ENCODE data around the gene STARD9. TPM values are rescaled to one million over a fixed set of nuclear protein-coding genes. Genes with fewer than 3 reads are reported as not detected.
A peak's percentile ranks its signal among the peaks of the same experiment; 100 is the strongest.

Gene STARD9
- total and polyA plus RNA-seq, 2 of the 13 experiments (the other 11 are each of a cell fraction or from before 2014, with no cell fraction given): 5.3 to 7.5 TPM

GRCh38 chr15:42548249-42549031 lies 27.0 kb upstream of the STARD9 start, which contains the start of the genes HAUS2 and LRRC57 (continued):
- no peak for TF ChIP-seq SNAPC4 (CRISPR knock-in tag; IDR thresholded peaks at IDR 0.05)
- TF ChIP-seq ZNF10 (CRISPR knock-in tag; IDR thresholded peaks at IDR 0.05; ENCODE audit: borderline replicate concordance, low read depth): no peak
- peak; percentile 59; the same call in 1 of the 2 replicates for TF ChIP-seq IRF2 (CRISPR knock-in tag; IDR thresholded peaks at IDR 0.05)
- TF ChIP-seq STAT5B (CRISPR knock-in tag; IDR thresholded peaks at IDR 0.05): no peak
- TF ChIP-seq GABPA (IDR thresholded peaks at IDR 0.05; ENCODE audit: low read depth, low read length): no peak
- peak; percentile 47; the same call in 1 of the 2 replicates for TF ChIP-seq GABPA (CRISPR knock-in tag; IDR thresholded peaks at IDR 0.05; ENCODE audit: low read depth)
- no peak for TF ChIP-seq ZNF335 (CRISPR knock-in tag; IDR thresholded peaks at IDR 0.05)
- no peak for TF ChIP-seq NFE2L2 (IDR thresholded peaks at IDR 0.05; ENCODE audit: low read length)
- no peak for TF ChIP-seq ZNF24 (IDR thresholded peaks at IDR 0.05)
- peak; percentile 70 for TF ChIP-seq RFXAP (CRISPR knock-in tag; IDR thresholded peaks at IDR 0.05; ENCODE audit: borderline replicate concordance)
- peak; percentile 50 for TF ChIP-seq RBM39 (IDR thresholded peaks at IDR 0.05; ENCODE audit: low read depth, low read length, poor library complexity, severe bottlenecking)
- peak; percentile 80 for TF ChIP-seq FOXJ3 (CRISPR knock-in tag; IDR thresholded peaks at IDR 0.05; ENCODE audit: borderline replicate concordance)
- peak; percentile 93 for TF ChIP-seq ZNF784 (CRISPR knock-in tag; IDR thresholded peaks at IDR 0.05; ENCODE audit: borderline replicate concordance)
- peak; percentile 88 for TF ChIP-seq THAP11 (CRISPR knock-in tag; IDR thresholded peaks at IDR 0.05)
- peak; percentile 86 for TF ChIP-seq TAF1 (CRISPR knock-in tag; IDR thresholded peaks at IDR 0.05)
- TF ChIP-seq PRDM4 (CRISPR knock-in tag; IDR thresholded peaks at IDR 0.05; ENCODE audit: borderline replicate concordance): no peak
- TF ChIP-seq ZNF674 (CRISPR knock-in tag; IDR thresholded peaks at IDR 0.05; ENCODE audit: low read depth): 0 out of 2 replicates have a peak, but pooled peaks have one; percentile 78
- no peak for TF ChIP-seq REXO4 (CRISPR knock-in tag; IDR thresholded peaks at IDR 0.05; ENCODE audit: borderline replicate concordance)
- no peak for TF ChIP-seq MATR3 (CRISPR knock-in tag; IDR thresholded peaks at IDR 0.05)
- TF ChIP-seq ZBTB38 (CRISPR knock-in tag; IDR thresholded peaks at IDR 0.05): peak; percentile 90
- no peak for TF ChIP-seq NFIB (CRISPR knock-in tag; IDR thresholded peaks at IDR 0.05; ENCODE audit: borderline replicate concordance)
- TF ChIP-seq ZNF124 (CRISPR knock-in tag; IDR thresholded peaks at IDR 0.05): no peak
- no peak for TF ChIP-seq ZNF260 (CRISPR knock-in tag; IDR thresholded peaks at IDR 0.05; ENCODE audit: borderline replicate concordance, low read depth)
